Neutrophil (primary cell): ENCODE results near the gene ACSS3.
"Not testable (repeated sequence)": the region's sequence is repeated elsewhere in the genome, so short reads cannot be mapped to it uniquely, and the experiment has no call there.

Source experiments
- H3K27ac ChIP-seq: fragments of 200-600 bp; sonication (generic); 2 replicates; pipeline ENCODE4 v1.5.1; 2016; ENCODE audit warnings: mild to moderate bottlenecking, moderate library complexity
- H3K27me3 ChIP-seq: fragments of 200-600 bp; sonication (generic); 2 replicates; pipeline ENCODE4 v1.6.0; 2016; ENCODE audit warnings: mild to moderate bottlenecking
- H3K36me3 ChIP-seq: fragments of 200-600 bp; sonication (generic); 2 replicates; pipeline ENCODE4 v1.5.1; 2017
- H3K4me1 ChIP-seq, 2 experiments: fragments of 200-600 bp in 1 of 2; sonication (generic) in 1 of 2; 1 replicate in 1 of 2; 2 replicates in 1 of 2; pipeline versions ENCODE4 v1.5.1 to v1.6.1; 2013 to 2016; ENCODE audit warnings: low read depth in 1 of 2, low read length in 1 of 2, mild to moderate bottlenecking in 1 of 2, moderate library complexity in 1 of 2; ENCODE audit not compliant: control insufficient read depth in 1 of 2, insufficient read depth in 1 of 2
- H3K4me3 ChIP-seq, 2 experiments: fragments of 200-600 bp in 1 of 2; sonication (generic) in 1 of 2; 1 replicate in 1 of 2; 2 replicates in 1 of 2; pipeline ENCODE4 v1.5.1; 2013 to 2016; ENCODE audit warnings: low read depth in 1 of 2, low read length in 1 of 2, mild to moderate bottlenecking in 1 of 2, moderate library complexity in 1 of 2
- H3K9me3 ChIP-seq: fragments of 200-600 bp; sonication (generic); 2 replicates; pipeline ENCODE4 v1.5.1; 2016
- CTCF ChIP-seq: fragments of 200-600 bp; sonication (generic); IDR thresholded peaks from 2 replicates; pipeline ENCODE4 v1.5.1; 2016; ENCODE audit warnings: antibody characterized with exemption

ACSS3 gene

GRCh38 chr12:81196595-81196994 is 118.7 kb downstream of the ACSS3 start:
- Histone ChIP-seq H3K9me3 (no peaks in the 10 kb centered on the region), H3K36me3 (no peaks in the 10 kb centered on the region), H3K27me3 (no peaks in the 10 kb centered on the region), H3K27ac (no peak overlapping the region), H3K4me3 (no peak overlapping the region), H3K4me1 (no peaks in the 10 kb centered on the region)
- no peak for TF ChIP-seq CTCF

GRCh38 chr12:81200561-81200960 is 122.7 kb downstream of the ACSS3 start:
- not testable (repeated sequence) for H3K27ac ChIP-seq, H3K4me3 ChIP-seq, H3K9me3 ChIP-seq, H3K27me3 ChIP-seq, H3K4me1 ChIP-seq, H3K36me3 ChIP-seq

GRCh38 chr12:81203671-81204204 is 125.9 kb downstream of the ACSS3 start:
- H3K4me3 ChIP-seq = no peak overlapping the region
- H3K36me3 ChIP-seq = no peaks in the 10 kb centered on the region
- H3K27me3 ChIP-seq = no peaks in the 10 kb centered on the region
- H3K9me3 ChIP-seq = no peaks in the 10 kb centered on the region
- H3K27ac ChIP-seq = no peak overlapping the region
- no peaks in the 10 kb centered on the region for H3K4me1 ChIP-seq
- no peak for TF ChIP-seq CTCF

GRCh38 chr12:81205416-81205815 is 127.5 kb downstream of the ACSS3 start:
- H3K4me3 ChIP-seq = no peak overlapping the region
- no peak for TF ChIP-seq CTCF
- H3K9me3 ChIP-seq = no peaks in the 10 kb centered on the region
- no peaks in the 10 kb centered on the region for H3K4me1 ChIP-seq
- H3K27me3 ChIP-seq = no peaks in the 10 kb centered on the region
- H3K36me3 ChIP-seq = no peaks in the 10 kb centered on the region
- no peak overlapping the region for H3K27ac ChIP-seq

GRCh38 chr12:81206429-81206828 is 128.6 kb downstream of the ACSS3 start:
- H3K4me1 ChIP-seq = no peaks in the 10 kb centered on the region
- H3K4me3 ChIP-seq = no peak overlapping the region
- no peaks in the 10 kb centered on the region for H3K36me3 ChIP-seq
- H3K27me3 ChIP-seq = no peaks in the 10 kb centered on the region
- no peaks in the 10 kb centered on the region for H3K9me3 ChIP-seq
- no peak for TF ChIP-seq CTCF
- no peak overlapping the region for H3K27ac ChIP-seq

- Histone ChIP-seq H3K9me3 (no peaks in the 10 kb centered on the region), H3K4me3 (no peak overlapping the region), H3K36me3 (no peaks in the 10 kb centered on the region), H3K27ac (no peak overlapping the region), H3K27me3 (no peaks in the 10 kb centered on the region), H3K4me1 (no peaks in the 10 kb centered on the region)
- TF ChIP-seq CTCF = no peak
Observed at GRCh38 chr12:81207173-81207572, 129.3 kb downstream of the ACSS3 start.
